Mesenchymal stem cell (in vitro differentiated cells and primary cell): ENCODE results near the gene CDH23.

ENCODE experiments used
- DNase-seq: peaks from one replicate; pipeline ENCODE4 v3.0.0-alpha.2; 2013
- H2AFZ ChIP-seq: one replicate; pipeline ENCODE4 v1.6.1; 2013; ENCODE audit warnings: low read depth, mild to moderate bottlenecking, control low read depth, inconsistent platforms, low read length, moderate library complexity
- H2AK5ac ChIP-seq: 2 replicates; pipeline ENCODE4 v1.6.1; 2013; ENCODE audit warnings: low read length, moderate library complexity, mild to moderate bottlenecking, inconsistent platforms; ENCODE audit not compliant: severe bottlenecking
- H2BK120ac ChIP-seq: one replicate; pipeline ENCODE4 v1.6.1; 2013; ENCODE audit warnings: low read depth, mild to moderate bottlenecking, inconsistent platforms, low read length, moderate library complexity
- H2BK12ac ChIP-seq, 2 experiments: one replicate each; pipeline ENCODE4 v1.6.1; 2013; ENCODE audit warnings: inconsistent platforms in 2 of 2, low read length in 2 of 2, mild to moderate bottlenecking in 2 of 2, moderate library complexity in 2 of 2, control low read depth in 1 of 2
- H2BK15ac ChIP-seq: one replicate; pipeline ENCODE4 v1.6.1; 2013; ENCODE audit warnings: mild to moderate bottlenecking, low read depth, inconsistent platforms; ENCODE audit not compliant: poor library complexity, severe bottlenecking
- H2BK5ac ChIP-seq: 2 replicates; pipeline ENCODE4 v1.6.1; 2013; ENCODE audit warnings: low read depth, mild to moderate bottlenecking, low read length, control low read depth, inconsistent platforms; ENCODE audit not compliant: poor library complexity, severe bottlenecking
- H3K14ac ChIP-seq, 2 experiments: one replicate each; pipeline ENCODE4 v1.6.1; 2013; ENCODE audit warnings: inconsistent platforms in 2 of 2, low read length in 2 of 2, control low read depth in 1 of 2, mild to moderate bottlenecking in 1 of 2, moderate library complexity in 1 of 2
- H3K18ac ChIP-seq, 2 experiments: one replicate each; pipeline ENCODE4 v1.6.1; 2013; ENCODE audit warnings: inconsistent platforms in 2 of 2, low read length in 2 of 2, control low read depth in 1 of 2, low read depth in 1 of 2, mild to moderate bottlenecking in 1 of 2
- H3K23ac ChIP-seq, 2 experiments: one replicate each; pipeline ENCODE4 v1.6.1; 2013; ENCODE audit warnings: inconsistent platforms in 2 of 2, low read length in 2 of 2, mild to moderate bottlenecking in 2 of 2, moderate library complexity in 2 of 2, control low read depth in 1 of 2
- H3K27ac ChIP-seq: 2 replicates; pipeline ENCODE4 v1.5.1; 2013; ENCODE audit warnings: mild to moderate bottlenecking, moderate library complexity, low read length, control low read depth, inconsistent platforms; ENCODE audit not compliant: poor library complexity, severe bottlenecking
- H3K27me3 ChIP-seq, 2 experiments: 2 replicates each; pipeline versions ENCODE4 v1.6.1 to v1.7.0; 2013; ENCODE audit warnings: low read length in 2 of 2, mild to moderate bottlenecking in 2 of 2, moderate library complexity in 2 of 2, control low read depth in 1 of 2, inconsistent platforms in 1 of 2; ENCODE audit not compliant: control insufficient read depth in 1 of 2, insufficient read depth in 1 of 2
- H3K36me3 ChIP-seq, 2 experiments: 2 replicates each; pipeline versions ENCODE4 v1.6.1 to v1.7.0; 2013; ENCODE audit warnings: low read length in 2 of 2, control low read depth in 1 of 2, inconsistent platforms in 1 of 2, low read depth in 1 of 2, mild to moderate bottlenecking in 1 of 2; ENCODE audit not compliant: insufficient read depth in 2 of 2, control insufficient read depth in 1 of 2
- H3K4ac ChIP-seq, 2 experiments: one replicate each; pipeline ENCODE4 v1.6.1; 2013; ENCODE audit warnings: inconsistent platforms in 2 of 2, low read length in 2 of 2, mild to moderate bottlenecking in 2 of 2, moderate library complexity in 2 of 2, control low read depth in 1 of 2, low read depth in 1 of 2
- H3K4me1 ChIP-seq: 2 replicates; pipeline ENCODE4 v1.6.1; 2013; ENCODE audit warnings: low read depth, low read length, control low read depth; ENCODE audit not compliant: control insufficient read depth, insufficient read depth
- H3K4me2 ChIP-seq: 2 replicates; pipeline ENCODE4 v1.6.1; 2013; ENCODE audit warnings: low read length, mild to moderate bottlenecking, inconsistent platforms; ENCODE audit not compliant: poor library complexity, severe bottlenecking
- H3K4me3 ChIP-seq, 2 experiments: 2 replicates each; pipeline versions ENCODE4 v1.5.1 to v1.7.0; 2013; ENCODE audit warnings: low read length in 2 of 2, mild to moderate bottlenecking in 2 of 2, control low read depth in 1 of 2, low read depth in 1 of 2; ENCODE audit not compliant: insufficient read depth in 1 of 2
- H3K79me1 ChIP-seq: replicated peaks from 2 replicates; pipeline ENCODE4 v1.6.1; 2013; ENCODE audit warnings: mild to moderate bottlenecking, control low read depth, low read length, inconsistent platforms; ENCODE audit not compliant: poor library complexity, severe bottlenecking
- H3K9ac ChIP-seq: 2 replicates; pipeline ENCODE4 v1.7.0; 2013; ENCODE audit warnings: mild to moderate bottlenecking, low read length, moderate library complexity
- H3K9me3 ChIP-seq: 2 replicates; pipeline ENCODE4 v1.7.0; 2013; ENCODE audit warnings: mild to moderate bottlenecking, low read length; ENCODE audit not compliant: control insufficient read depth
- H4K8ac ChIP-seq: one replicate; pipeline ENCODE4 v1.6.1; 2013; ENCODE audit warnings: inconsistent platforms, mild to moderate bottlenecking, low read length, moderate library complexity
- H4K91ac ChIP-seq: one replicate; pipeline ENCODE4 v1.6.1; 2013; ENCODE audit warnings: mild to moderate bottlenecking, low read length, inconsistent platforms
- WGBS: methylation state at CpG from one replicate; pipeline ENCODE4 v1.1.7; 2013; ENCODE audit warnings: mixed read lengths; 5-methylcytosine and 5-hydroxymethylcytosine counted together

Gene CDH23

DNA sequence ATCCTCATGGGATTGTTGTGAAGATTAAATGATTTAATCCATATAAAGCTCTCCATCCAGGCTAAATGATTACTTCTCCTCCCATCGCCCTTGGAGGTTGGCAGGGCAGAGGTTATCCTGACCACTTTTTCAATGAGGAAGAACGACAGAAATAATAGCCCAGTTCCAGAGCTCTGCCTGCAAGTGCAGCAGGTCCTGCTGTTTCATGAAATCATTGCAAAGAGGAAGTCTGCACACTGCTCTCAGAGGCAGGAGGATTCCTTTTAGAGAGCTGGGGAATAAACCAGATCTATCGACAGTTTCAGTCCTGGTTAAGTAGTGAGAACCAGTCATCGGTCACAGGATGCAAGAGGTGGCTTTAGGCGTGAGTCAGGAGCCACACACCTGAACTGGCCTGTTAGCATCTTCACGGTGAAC, 25.0 kb upstream of the CDH23 start:
- no peak overlapping the region for H4K91ac ChIP-seq
- no peaks in the 10 kb centered on the region for H3K79me1 ChIP-seq
- no peak overlapping the region for H2BK5ac ChIP-seq
- 79% methylated on average over 6 of the region's 6 CpGs for WGBS
- H3K4me2 ChIP-seq: no peak overlapping the region
- no peak overlapping the region for H3K18ac ChIP-seq
- H3K4ac ChIP-seq: no peak overlapping the region
- no peak overlapping the region for H2BK120ac ChIP-seq
- H2AK5ac ChIP-seq: no peak overlapping the region
- no peak overlapping the region for H3K27ac ChIP-seq
- peaks cover 2% of the 10 kb centered on the region for H3K4me1 ChIP-seq
- H3K27me3 ChIP-seq: peaks cover 26 to 57% of the 10 kb centered on the region in 2 experiments
- no peak overlapping the region for H2AFZ ChIP-seq
- no peak overlapping the region for H3K9ac ChIP-seq
- H4K8ac ChIP-seq: no peak overlapping the region
- H3K23ac ChIP-seq: no peak overlapping the region
- no peak overlapping the region for H3K4me3 ChIP-seq
- no peak overlapping the region for H2BK12ac ChIP-seq
- H3K14ac ChIP-seq: no peak overlapping the region
- no peak overlapping the region for H2BK15ac ChIP-seq
- H3K36me3 ChIP-seq: no peaks in the 10 kb centered on the region
- no peak for DNase-seq
- no peaks in the 10 kb centered on the region for H3K9me3 ChIP-seq

- Histone ChIP-seq H3K14ac (no peak overlapping the region), H2BK15ac (no peak overlapping the region), H3K79me1 (no peaks in the 10 kb centered on the region), H3K4ac (no peak overlapping the region), H2BK12ac (no peak overlapping the region), H2AFZ (no peak overlapping the region), H2AK5ac (no peak overlapping the region), H3K4me2 (no peak overlapping the region), H3K36me3 (no peaks in the 10 kb centered on the region), H3K23ac (no peak overlapping the region), H3K18ac (no peak overlapping the region), H4K8ac (no peak overlapping the region), H3K4me3 (no peak overlapping the region), H2BK5ac (no peak overlapping the region), H3K4me1 (peaks cover 2% of the 10 kb centered on the region), H3K9me3 (no peaks in the 10 kb centered on the region), H2BK120ac (no peak overlapping the region), H4K91ac (no peak overlapping the region), H3K27ac (no peak overlapping the region), H3K9ac (no peak overlapping the region), H3K27me3 (peaks cover 26 to 57% of the 10 kb centered on the region in 2 experiments)
- 68% methylated on average over 7 of the region's 10 CpGs for WGBS
- DNase-seq: no peak
These were observed 23.7 kb upstream of the CDH23 start for GRCh38 chr10:71372882-71373495.

- Histone ChIP-seq H3K27me3 (peaks cover 26 to 66% of the 10 kb centered on the region in 2 experiments), H3K36me3 (no peaks in the 10 kb centered on the region), H3K18ac (no peak overlapping the region), H2BK5ac (no peak overlapping the region), H3K9me3 (no peaks in the 10 kb centered on the region), H3K27ac (no peak overlapping the region), H3K4me1 (peaks cover 2% of the 10 kb centered on the region), H2BK120ac (no peak overlapping the region), H4K91ac (no peak overlapping the region), H2AFZ (no peak overlapping the region), H2BK15ac (no peak overlapping the region), H3K79me1 (no peaks in the 10 kb centered on the region), H3K9ac (no peak overlapping the region), H2BK12ac (no peak overlapping the region), H3K4ac (no peak overlapping the region), H4K8ac (no peak overlapping the region), H3K14ac (no peak overlapping the region), H3K4me3 (no peak overlapping the region), H2AK5ac (no peak overlapping the region), H3K23ac (no peak overlapping the region), H3K4me2 (no peak overlapping the region)
- WGBS: 80% methylated on average over 10 of the region's 11 CpGs
- no peak for DNase-seq
These were observed 22.1 kb upstream of the CDH23 start for GRCh38 chr10:71374481-71375233.

GRCh38 chr10:71375952-71376351, 20.8 kb upstream of the CDH23 start:
- no peak overlapping the region for H2BK12ac ChIP-seq
- no peak overlapping the region for H3K23ac ChIP-seq
- no peak overlapping the region for H3K4ac ChIP-seq
- no peak overlapping the region for H2AK5ac ChIP-seq
- 60% methylated on average over 3 of the region's 3 CpGs for WGBS
- no peak overlapping the region for H4K8ac ChIP-seq
- H3K36me3 ChIP-seq: no peaks in the 10 kb centered on the region
- no peak overlapping the region for H2AFZ ChIP-seq
- no peak overlapping the region for H2BK5ac ChIP-seq
- peaks cover 2% of the 10 kb centered on the region for H3K4me1 ChIP-seq
- H3K4me3 ChIP-seq: no peak overlapping the region
- no peak for DNase-seq
- H3K9ac ChIP-seq: no peak overlapping the region
- no peaks in the 10 kb centered on the region for H3K9me3 ChIP-seq
- no peak overlapping the region for H2BK15ac ChIP-seq
- no peak overlapping the region for H3K4me2 ChIP-seq
- H4K91ac ChIP-seq: no peak overlapping the region
- no peaks in the 10 kb centered on the region for H3K79me1 ChIP-seq
- peaks cover 25 to 72% of the 10 kb centered on the region in 2 experiments for H3K27me3 ChIP-seq
- no peak overlapping the region for H2BK120ac ChIP-seq
- H3K14ac ChIP-seq: no peak overlapping the region
- H3K27ac ChIP-seq: no peak overlapping the region
- H3K18ac ChIP-seq: no peak overlapping the region
